ENCODE measurements around the gene WFS1.

WFS1 gene

GRCh38 chr4:6338951-6339817 lies 69.5 kb downstream of the WFS1 start:
- H3K4me1 ChIP-seq (ENCODE audit: insufficient read depth, low read length, poor library complexity, severe bottlenecking) = peaks cover 24% of the 10 kb centered on the region
- H4K20me1 ChIP-seq (ENCODE audit: insufficient read depth, low read length, poor library complexity, severe bottlenecking) = no peaks in the 10 kb centered on the region
- H2AFZ ChIP-seq (ENCODE audit: low read length) = no peak overlapping the region
- H3F3A ChIP-seq (ENCODE audit: low read depth) = no peaks in the 10 kb centered on the region
- no peak overlapping the region for H3K4me2 ChIP-seq (ENCODE audit: low read depth, low read length, poor library complexity, severe bottlenecking)
- no peaks in the 10 kb centered on the region for H3K36me3 ChIP-seq (ENCODE audit: insufficient read depth, low read length)
- H3K27me3 ChIP-seq (ENCODE audit: insufficient read depth, low read length, poor library complexity, severe bottlenecking) = no peaks in the 10 kb centered on the region
- no peaks in the 10 kb centered on the region for H3K9me3 ChIP-seq (ENCODE audit: insufficient read depth, low read depth, low read length)
- no peaks in the 10 kb centered on the region for H3K9me2 ChIP-seq (replicated peaks; ENCODE audit: low read depth, low read length)
- no peaks in the 10 kb centered on the region for H3K79me2 ChIP-seq (ENCODE audit: insufficient read depth, low read length)
- TF ChIP-seq EZH2phosphoT487 (IDR thresholded peaks at IDR 0.05; ENCODE audit: borderline replicate concordance) (no peak), CTCF (conservative IDR thresholded peaks at IDR 0.05; ENCODE audit: low read length) (no peak)
- H3K9ac ChIP-seq (ENCODE audit: low read depth, low read length, poor library complexity, severe bottlenecking) = no peak overlapping the region
- H3K4me3 ChIP-seq (ENCODE audit: low read length, poor library complexity, severe bottlenecking) = no peak overlapping the region

GRCh38 chr4:6339818-6340445 lies 70.3 kb downstream of the WFS1 start:
- no peaks in the 10 kb centered on the region for H3K79me2 ChIP-seq (ENCODE audit: insufficient read depth, low read length)
- no peaks in the 10 kb centered on the region for H3K27me3 ChIP-seq (ENCODE audit: insufficient read depth, low read length, poor library complexity, severe bottlenecking)
- no peaks in the 10 kb centered on the region for H4K20me1 ChIP-seq (ENCODE audit: insufficient read depth, low read length, poor library complexity, severe bottlenecking)
- TF ChIP-seq CTCF (conservative IDR thresholded peaks at IDR 0.05; ENCODE audit: low read length) (no peak), EZH2phosphoT487 (IDR thresholded peaks at IDR 0.05; ENCODE audit: borderline replicate concordance) (no peak)
- H3K9me2 ChIP-seq (replicated peaks; ENCODE audit: low read depth, low read length) = no peaks in the 10 kb centered on the region
- H3K4me3 ChIP-seq (ENCODE audit: low read length, poor library complexity, severe bottlenecking) = no peak overlapping the region
- H3K4me1 ChIP-seq (ENCODE audit: insufficient read depth, low read length, poor library complexity, severe bottlenecking) = peaks cover 24% of the 10 kb centered on the region
- H2AFZ ChIP-seq (ENCODE audit: low read length) = no peak overlapping the region
- H3K4me2 ChIP-seq (ENCODE audit: low read depth, low read length, poor library complexity, severe bottlenecking) = no peak overlapping the region
- H3F3A ChIP-seq (ENCODE audit: low read depth) = no peaks in the 10 kb centered on the region
- H3K9ac ChIP-seq (ENCODE audit: low read depth, low read length, poor library complexity, severe bottlenecking) = no peak overlapping the region
- no peaks in the 10 kb centered on the region for H3K36me3 ChIP-seq (ENCODE audit: insufficient read depth, low read length)
- no peaks in the 10 kb centered on the region for H3K9me3 ChIP-seq (ENCODE audit: insufficient read depth, low read depth, low read length)

GRCh38 chr4:6340446-6341015 lies 70.9 kb downstream of the WFS1 start:
- no peak overlapping the region for H3K4me2 ChIP-seq (ENCODE audit: low read depth, low read length, poor library complexity, severe bottlenecking)
- H3K9me3 ChIP-seq (ENCODE audit: insufficient read depth, low read depth, low read length) = no peaks in the 10 kb centered on the region
- H2AFZ ChIP-seq (ENCODE audit: low read length) = no peak overlapping the region
- H3K27me3 ChIP-seq (ENCODE audit: insufficient read depth, low read length, poor library complexity, severe bottlenecking) = no peaks in the 10 kb centered on the region
- no peaks in the 10 kb centered on the region for H3K79me2 ChIP-seq (ENCODE audit: insufficient read depth, low read length)
- no peak overlapping the region for H3K4me3 ChIP-seq (ENCODE audit: low read length, poor library complexity, severe bottlenecking)
- H3K9ac ChIP-seq (ENCODE audit: low read depth, low read length, poor library complexity, severe bottlenecking) = no peak overlapping the region
- TF ChIP-seq CTCF (conservative IDR thresholded peaks at IDR 0.05; ENCODE audit: low read length) (no peak), EZH2phosphoT487 (IDR thresholded peaks at IDR 0.05; ENCODE audit: borderline replicate concordance) (no peak)
- H3K36me3 ChIP-seq (ENCODE audit: insufficient read depth, low read length) = no peaks in the 10 kb centered on the region
- no peaks in the 10 kb centered on the region for H3F3A ChIP-seq (ENCODE audit: low read depth)
- H3K9me2 ChIP-seq (replicated peaks; ENCODE audit: low read depth, low read length) = no peaks in the 10 kb centered on the region
- no peaks in the 10 kb centered on the region for H4K20me1 ChIP-seq (ENCODE audit: insufficient read depth, low read length, poor library complexity, severe bottlenecking)
- peaks cover 24% of the 10 kb centered on the region for H3K4me1 ChIP-seq (ENCODE audit: insufficient read depth, low read length, poor library complexity, severe bottlenecking)

All from Loucy (cell line).